ACHN (cell line): ENCODE measurements around the gene GMDS.

Source experiments
- DNase-seq: peaks from one replicate; pipeline ENCODE4 v3.0.0-alpha.2; 2015
- in situ Hi-C: cut with HindIII; loops from 2 replicates; pipeline ENCODE4 v1.10.0; 2017; ENCODE audit warnings: low sequenced_read_pairs, low pct_ligation_motif_present, low pct_unique_long_range_greater_than_20kb

GMDS gene

GRCh38 chr6:1747003-1747402 lies 498.4 kb downstream of the GMDS start:
- DNase-seq, result peak; percentile 25
- in situ Hi-C loops, result no loop called here

GRCh38 chr6:1745814-1746213 lies 499.6 kb downstream of the GMDS start:
- in situ Hi-C loops, result no loop called here
- no peak for DNase-seq

- in situ Hi-C loops, result no loop called here
- no peak for DNase-seq
These were observed 500.9 kb downstream of the GMDS start for GRCh38 chr6:1744543-1744942.

GRCh38 chr6:1739680-1740079 lies 505.7 kb downstream of the GMDS start:
- DNase-seq, result no peak
- in situ Hi-C loops, result no loop called here

GRCh38 chr6:1739220-1739619 lies 506.2 kb downstream of the GMDS start:
- no peak for DNase-seq

GRCh38 chr6:1738558-1739081 lies 506.8 kb downstream of the GMDS start:
- DNase-seq, result no peak
- in situ Hi-C loops, result no loop called here

More at GRCh38 chr6:1739220-1739619, 506.2 kb downstream of the GMDS start:
- in situ Hi-C loops, result no loop called here

GRCh38 chr6:1737463-1738311 lies 507.7 kb downstream of the GMDS start:
- in situ Hi-C loops, result no loop called here
- no peak for DNase-seq

- DNase-seq, result no peak
- in situ Hi-C loops, result no loop called here
These were observed 508.9 kb downstream of the GMDS start for GRCh38 chr6:1736346-1737105.

- no peak for DNase-seq
- in situ Hi-C loops, result no loop called here
These were observed 510.1 kb downstream of the GMDS start for GRCh38 chr6:1735239-1735803.

- in situ Hi-C loops, result no loop called here
- DNase-seq, result no peak
These were observed 514.5 kb downstream of the GMDS start for GRCh38 chr6:1730882-1731281.

GRCh38 chr6:1729750-1730140 lies 515.7 kb downstream of the GMDS start:
- in situ Hi-C loops, result no loop called here
- no peak for DNase-seq

GRCh38 chr6:1729133-1729749 lies 516.2 kb downstream of the GMDS start:
- no peak for DNase-seq
- in situ Hi-C loops, result no loop called here

- DNase-seq, result no peak
- in situ Hi-C loops, result no loop called here
These were observed 519.0 kb downstream of the GMDS start for GRCh38 chr6:1726341-1726768.

GRCh38 chr6:1724616-1725015 lies 520.8 kb downstream of the GMDS start:
- in situ Hi-C loops, result no loop called here
- DNase-seq, result no peak

GRCh38 chr6:1724124-1724523 lies 521.3 kb downstream of the GMDS start:
- in situ Hi-C loops, result no loop called here
- DNase-seq, result no peak

GRCh38 chr6:1722801-1723200 lies 522.6 kb downstream of the GMDS start:
- in situ Hi-C loops, result no loop called here
- no peak for DNase-seq

- in situ Hi-C loops, result no loop called here
These were observed 524.6 kb downstream of the GMDS start for GRCh38 chr6:1720620-1721322.

GRCh38 chr6:1719922-1720321 lies 525.5 kb downstream of the GMDS start:
- in situ Hi-C loops, result no loop called here
- no peak for DNase-seq

More at GRCh38 chr6:1720620-1721322, 524.6 kb downstream of the GMDS start:
- DNase-seq, result no peak
